K562 treated with DMSO at 1 percent for 48 hours (cell line): ENCODE measurements around the gene SNX33. TPM values are rescaled to one million over a fixed set of nuclear protein-coding genes. Genes with fewer than 3 reads are reported as not detected.

ENCODE experiments used
- total RNA-seq: library from RNA; unstranded; fragments of 300-600 nt; gene quantifications from 2 replicates; pipeline ENCODE4 v1.2.3, GENCODE V29; 2022; ENCODE audit warnings: low replicate concordance; ENCODE audit errors: extremely low read depth

SNX33 gene, protein sequence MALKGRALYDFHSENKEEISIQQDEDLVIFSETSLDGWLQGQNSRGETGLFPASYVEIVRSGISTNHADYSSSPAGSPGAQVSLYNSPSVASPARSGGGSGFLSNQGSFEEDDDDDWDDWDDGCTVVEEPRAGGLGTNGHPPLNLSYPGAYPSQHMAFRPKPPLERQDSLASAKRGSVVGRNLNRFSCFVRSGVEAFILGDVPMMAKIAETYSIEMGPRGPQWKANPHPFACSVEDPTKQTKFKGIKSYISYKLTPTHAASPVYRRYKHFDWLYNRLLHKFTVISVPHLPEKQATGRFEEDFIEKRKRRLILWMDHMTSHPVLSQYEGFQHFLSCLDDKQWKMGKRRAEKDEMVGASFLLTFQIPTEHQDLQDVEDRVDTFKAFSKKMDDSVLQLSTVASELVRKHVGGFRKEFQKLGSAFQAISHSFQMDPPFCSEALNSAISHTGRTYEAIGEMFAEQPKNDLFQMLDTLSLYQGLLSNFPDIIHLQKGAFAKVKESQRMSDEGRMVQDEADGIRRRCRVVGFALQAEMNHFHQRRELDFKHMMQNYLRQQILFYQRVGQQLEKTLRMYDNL
- total RNA-seq, result not detected in 2 replicates

DNA sequence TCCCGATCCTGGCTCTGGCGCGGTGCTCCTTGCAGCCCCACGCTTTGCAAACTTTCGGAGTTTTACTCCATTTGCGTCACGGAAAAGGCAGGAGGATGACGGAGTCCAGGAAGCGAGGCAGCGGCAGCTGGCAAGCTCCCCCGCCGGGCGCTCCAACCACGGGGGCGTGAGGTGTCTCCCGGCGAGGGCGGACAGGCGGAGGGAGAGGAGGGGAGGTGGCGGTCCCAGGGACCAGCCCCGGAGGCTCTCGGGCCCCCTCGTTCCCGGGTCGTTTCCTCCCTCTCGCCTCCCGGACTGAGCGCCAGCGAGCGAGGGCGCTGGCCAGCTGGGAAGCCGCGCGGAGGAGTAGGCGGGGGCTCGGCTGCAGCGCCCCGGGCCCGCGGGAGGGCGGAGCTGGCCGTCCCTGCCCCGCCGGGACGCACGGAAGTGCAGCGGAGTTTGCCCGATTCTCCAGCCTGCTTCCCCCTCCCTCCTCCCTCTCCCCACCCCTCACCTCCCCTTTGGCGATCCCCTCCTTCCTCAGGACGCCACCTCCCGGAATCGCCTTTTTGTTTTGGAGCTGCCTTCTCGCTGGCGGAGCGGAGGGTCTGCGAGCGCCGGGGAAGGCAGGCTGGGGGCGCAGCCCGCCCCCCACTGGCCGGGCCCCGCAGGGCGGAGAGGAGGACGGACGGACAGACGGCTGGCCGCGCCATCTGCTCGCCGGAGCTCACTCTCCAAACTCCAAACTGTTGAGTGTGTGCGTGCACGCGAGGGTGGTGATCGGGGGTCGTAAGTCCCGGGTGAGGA is at the start of gene SNX33:
Gene SNX33 (plus strand): TSS at position 543 of the 786 bp plus-strand sequence. CDS start 1,191 bp downstream, outside the sequence.

DNA sequence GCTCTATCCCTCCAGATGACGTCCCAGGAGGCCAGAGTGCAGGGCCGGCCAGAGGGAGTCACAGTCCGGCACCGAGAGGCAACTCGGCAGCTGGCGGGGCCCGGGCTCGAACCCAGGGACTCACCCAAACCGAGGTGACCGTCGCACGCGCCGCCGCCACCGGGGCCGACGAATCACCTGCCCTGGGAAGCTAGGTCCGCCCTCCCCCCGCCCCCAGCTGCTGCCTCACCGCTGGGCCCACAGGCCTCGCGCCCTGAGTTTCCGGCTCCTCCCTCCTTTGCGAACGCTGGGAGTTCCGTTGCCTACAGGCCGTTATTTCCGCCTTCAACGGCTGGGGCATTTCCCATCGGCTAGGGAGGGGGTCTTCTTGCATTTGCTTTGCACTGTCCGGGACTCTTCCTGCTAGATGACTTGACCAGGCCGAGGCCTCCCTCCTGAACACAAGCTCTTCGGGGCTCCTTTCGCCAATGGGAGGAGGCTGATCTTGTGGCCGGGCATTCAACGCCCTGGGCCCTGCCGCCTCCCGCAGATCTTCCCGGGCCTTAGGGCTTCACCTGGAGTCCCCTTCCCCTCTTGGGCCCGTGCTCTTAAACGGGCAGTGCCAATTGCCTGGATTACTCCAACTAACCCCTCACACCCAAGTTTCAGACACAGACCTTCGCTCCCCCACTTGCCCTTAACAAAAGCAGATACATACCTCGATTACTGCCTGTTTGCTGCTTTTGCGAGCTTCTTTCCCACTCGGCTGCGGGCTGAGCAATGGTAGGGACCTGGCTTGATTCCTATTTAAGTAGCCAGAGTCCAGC is 22.0 kb upstream of the SNX33 start, which contains the start of gene SNUPN:
Gene SNUPN (minus strand): TSS at position 184 of the 806 bp plus-strand sequence. CDS start 4,674 bp downstream, outside the sequence.

DNA sequence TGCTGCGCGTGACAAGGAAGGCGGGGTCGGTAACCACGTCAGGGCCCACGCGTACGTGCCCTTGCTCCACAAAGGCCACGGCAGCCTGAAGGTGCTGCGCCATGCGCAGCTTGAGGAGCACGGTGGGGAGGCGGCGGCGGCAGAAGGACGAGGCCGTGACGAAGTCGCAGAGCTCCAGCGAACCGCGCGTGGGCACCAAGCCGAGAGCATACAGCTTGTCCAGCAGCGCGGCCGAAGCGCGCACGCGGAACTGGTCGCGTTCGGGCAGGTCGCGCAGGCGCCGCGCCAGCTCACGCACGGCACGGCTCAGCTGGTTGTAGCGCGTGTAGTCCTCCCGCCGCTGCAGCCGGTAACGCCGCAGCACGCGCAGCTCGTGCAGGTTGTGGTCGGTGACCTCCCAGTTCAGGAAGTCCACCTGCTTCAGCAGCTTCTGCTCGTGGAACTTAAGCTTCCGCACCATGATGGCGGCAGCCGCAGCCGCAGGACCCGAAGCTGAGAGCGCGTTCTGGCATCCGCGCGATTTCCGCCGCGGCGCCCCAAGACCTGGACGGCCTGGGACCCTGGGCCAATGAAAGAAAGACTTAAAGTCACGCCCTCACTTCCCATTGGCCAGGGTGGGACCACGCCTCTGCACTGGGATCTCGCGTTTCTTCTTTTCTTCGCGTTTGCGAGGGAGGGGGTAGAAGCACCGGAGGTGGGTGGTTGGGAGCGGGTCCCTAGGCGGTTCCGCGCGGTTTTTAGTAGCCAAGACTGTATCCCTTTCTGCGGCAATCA is 7.8 kb upstream of the SNX33 start, which contains the start of gene IMP3:
Gene IMP3 (minus strand): TSS at position 516 of the 774 bp plus-strand sequence. CDS start 56 bp downstream, at position 460.

Other genes with a start within 250 kb of the SNX33 start
- gene SIN3A, start 196.2 kb upstream of the SNX33 start, total RNA-seq, result not detected in 2 replicates
- gene PTPN9, start 68.6 kb upstream of the SNX33 start, total RNA-seq, result not detected in 2 replicates
- gene SNUPN, start 22.2 kb upstream of the SNX33 start, total RNA-seq, result not detected in 2 replicates
- not detected in 2 replicates for gene IMP3, start 7.7 kb upstream of the SNX33 start, total RNA-seq
- gene CSPG4, start 64.9 kb downstream of the SNX33 start, total RNA-seq, result not detected in 2 replicates
- gene UBE2Q2, start 195.5 kb downstream of the SNX33 start, total RNA-seq, result not detected in 2 replicates